HL-60/S4 (cell line): Measurements from ENCODE around the gene PJA1.

Experiments
- in situ Hi-C: fragments of 300-500 bp; cut with MboI; formaldehyde crosslinking; loops from 2 replicates; pipeline ENCODE4 v1.14.3; 2022; ENCODE audit warnings: low sequenced_read_pairs

PJA1 gene

GRCh38 chrX:69144838-69145680, 20.2 kb downstream of the PJA1 start:
- in situ Hi-C loops = no loop called here

DNA sequence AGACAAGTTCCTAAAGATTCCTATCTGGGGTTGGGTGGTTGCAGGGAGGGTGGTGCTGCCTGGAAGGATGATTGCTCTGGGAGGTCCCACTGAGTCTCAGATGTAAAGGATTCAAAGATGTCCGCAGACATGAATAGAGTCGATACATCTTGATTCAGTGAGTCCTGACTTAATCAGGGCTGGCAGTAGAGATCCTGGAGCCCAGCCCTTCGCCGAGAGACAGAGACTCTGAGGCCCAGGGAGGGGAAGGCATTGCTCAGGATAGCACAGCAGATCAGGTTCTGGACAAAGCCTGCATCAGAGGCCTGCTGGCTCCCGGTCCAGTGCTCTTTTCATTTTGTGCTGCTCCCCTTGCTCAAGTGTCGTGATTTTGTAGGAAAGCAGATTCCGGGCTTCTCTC, 21.7 kb downstream of the PJA1 start:
- in situ Hi-C loops = no loop called here

DNA sequence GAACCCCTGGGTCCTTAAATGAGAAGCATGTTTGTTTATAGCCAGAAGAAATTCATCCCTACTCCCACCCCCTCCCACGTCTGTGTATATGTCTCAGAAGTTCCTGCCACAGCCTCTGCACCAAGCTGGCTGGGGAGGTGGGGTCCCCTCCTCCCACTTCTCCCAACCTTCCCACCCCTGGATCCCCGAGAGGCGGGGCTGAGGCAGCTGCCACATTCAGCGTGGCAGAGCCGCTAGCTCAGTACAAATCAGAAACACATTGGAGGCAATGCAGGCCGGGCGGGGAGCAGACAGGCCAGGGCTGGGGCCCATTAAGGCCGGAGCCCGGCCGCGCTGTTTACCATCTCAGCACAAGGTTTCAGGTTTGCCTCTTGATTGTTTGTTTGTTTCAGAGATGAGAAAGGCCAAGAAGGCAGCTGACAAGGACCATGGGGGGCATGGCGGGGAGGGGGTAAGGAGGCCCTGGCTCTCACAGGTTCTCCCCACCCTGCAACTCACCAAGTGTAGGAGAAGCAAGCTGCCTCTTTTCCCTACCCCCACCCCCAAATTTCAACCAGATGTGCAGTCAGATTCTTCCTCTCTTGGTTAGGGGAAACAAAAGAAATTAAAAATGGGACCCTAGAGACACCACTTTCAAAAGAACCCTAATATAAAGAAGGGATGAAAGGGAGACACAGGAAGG, 22.3 kb downstream of the PJA1 start:
- in situ Hi-C loops = no loop called here

GRCh38 chrX:69140837-69141236, 24.4 kb downstream of the PJA1 start:
- in situ Hi-C loops = no loop called here

DNA sequence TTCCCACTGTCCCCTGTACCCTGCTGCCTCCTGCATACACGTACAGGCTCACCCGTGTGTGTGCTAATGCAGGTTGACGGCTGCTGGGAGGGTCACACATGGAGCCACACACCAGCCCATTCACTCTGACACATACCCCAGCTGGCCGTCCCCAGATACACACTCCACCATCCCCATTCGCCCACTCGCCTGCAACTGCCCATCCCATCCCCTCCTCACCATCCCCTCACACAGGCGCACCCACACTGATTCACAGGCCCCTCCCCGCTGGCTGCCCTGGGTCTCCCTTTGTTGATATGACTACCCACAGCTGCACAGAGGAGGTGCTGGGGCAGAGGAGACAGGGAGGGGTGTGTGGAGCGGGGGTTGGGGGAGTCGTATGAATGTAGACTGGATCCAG, 25.7 kb downstream of the PJA1 start:
- in situ Hi-C loops = no loop called here

DNA sequence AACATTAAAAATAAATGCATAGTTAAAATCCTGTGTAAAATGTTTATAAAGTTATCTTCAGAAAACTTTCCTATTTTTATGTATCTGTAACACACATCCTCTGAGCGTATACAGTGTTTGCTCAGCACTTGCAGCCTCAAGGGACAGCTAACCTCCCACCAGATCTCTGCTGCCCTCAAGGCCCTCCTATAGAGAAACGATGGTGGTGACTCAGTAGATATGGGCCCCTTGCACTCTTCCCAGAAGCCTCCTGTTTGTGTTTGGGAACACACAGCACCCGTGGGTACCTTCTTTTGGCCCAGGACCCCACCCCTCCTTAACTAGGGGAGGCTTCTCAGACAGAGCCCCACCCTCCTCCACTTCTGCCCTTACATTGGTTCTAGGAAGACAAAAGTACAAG, 26.7 kb downstream of the PJA1 start:
- in situ Hi-C loops = no loop called here

DNA sequence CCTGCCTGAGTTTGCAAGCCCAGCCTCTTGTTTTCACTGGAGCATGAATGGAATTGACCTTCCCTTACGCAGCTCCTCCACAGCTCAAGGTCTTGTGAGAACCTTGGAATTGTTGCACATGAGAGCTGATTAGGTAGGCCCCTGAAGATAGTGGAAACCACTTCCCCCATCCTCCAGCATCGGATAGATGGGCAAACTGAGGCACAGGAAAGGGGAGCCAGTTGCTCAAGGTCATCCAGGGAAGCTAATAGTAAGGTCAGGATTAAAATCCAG, 27.2 kb downstream of the PJA1 start:
- in situ Hi-C loops = no loop called here

GRCh38 chrX:69137371-69138117, 27.7 kb downstream of the PJA1 start:
- in situ Hi-C loops = no loop called here

DNA sequence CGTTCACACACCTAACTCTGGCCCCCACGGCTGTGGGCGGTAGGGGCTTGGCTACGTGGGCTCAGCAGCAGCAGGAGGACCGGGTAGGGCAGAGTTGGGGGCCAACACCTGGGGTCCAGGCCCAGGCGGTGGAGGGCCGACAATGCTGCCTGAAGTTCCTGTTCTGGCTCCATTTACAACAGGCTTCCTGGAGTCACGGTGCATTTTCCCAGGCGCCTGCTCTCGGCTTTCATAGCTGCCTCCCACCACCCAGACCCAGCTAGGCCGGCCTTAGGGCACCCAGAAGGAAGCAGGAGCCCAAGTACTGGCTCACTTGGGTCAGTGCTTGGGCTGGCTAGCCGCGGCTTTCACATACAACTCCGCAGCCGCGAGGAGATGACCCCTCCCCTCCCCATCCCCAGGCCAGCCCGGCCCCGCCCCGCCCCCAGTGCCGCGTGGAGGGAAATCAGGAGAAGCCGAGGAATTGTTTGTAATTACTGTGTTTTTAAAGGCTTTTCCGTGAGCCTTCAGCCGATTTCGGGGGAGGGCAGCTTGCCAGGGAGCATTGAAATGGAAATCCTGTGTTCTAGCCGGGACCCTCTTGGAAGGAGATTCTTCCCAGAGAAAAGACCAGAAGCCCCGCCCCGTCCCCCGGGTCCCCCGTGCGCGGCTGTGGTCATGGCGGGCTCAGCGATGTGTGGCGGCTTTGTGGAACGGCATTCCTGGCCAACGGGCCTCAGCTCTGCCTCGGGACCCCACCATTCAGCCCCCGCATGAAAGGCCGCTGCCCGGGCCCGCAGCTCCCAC, 28.5 kb downstream of the PJA1 start:
- in situ Hi-C loops = no loop called here

DNA sequence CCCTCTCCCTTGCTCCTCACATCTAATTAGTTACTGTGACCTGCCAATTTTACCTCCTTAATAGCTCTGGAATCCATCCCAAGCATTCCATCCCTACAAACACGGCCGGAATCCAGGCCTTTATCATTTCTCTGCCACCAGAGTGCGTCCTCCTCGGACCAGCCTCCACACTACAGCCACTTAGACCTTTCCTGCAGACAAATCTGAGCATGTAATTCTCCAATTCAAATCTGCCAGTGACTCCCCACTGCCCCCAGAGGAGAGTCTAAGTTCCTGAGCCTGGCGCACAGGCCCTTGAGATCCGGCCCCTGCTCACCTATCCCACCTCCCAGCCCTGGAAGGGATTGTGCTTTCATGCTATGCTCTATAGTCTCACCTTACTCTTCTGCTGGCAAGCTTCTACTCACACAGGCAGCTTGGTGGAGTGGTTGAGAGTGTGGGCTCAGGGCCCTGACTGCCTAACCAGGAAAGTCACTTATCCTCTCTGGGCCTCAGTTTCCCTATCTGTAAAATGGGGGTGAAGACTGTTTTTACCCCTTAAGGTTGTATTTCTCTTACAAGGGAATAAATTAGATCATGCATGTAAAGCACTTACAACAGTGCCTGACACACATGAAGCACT, 31.2 kb downstream of the PJA1 start:
- in situ Hi-C loops = no loop called here

DNA sequence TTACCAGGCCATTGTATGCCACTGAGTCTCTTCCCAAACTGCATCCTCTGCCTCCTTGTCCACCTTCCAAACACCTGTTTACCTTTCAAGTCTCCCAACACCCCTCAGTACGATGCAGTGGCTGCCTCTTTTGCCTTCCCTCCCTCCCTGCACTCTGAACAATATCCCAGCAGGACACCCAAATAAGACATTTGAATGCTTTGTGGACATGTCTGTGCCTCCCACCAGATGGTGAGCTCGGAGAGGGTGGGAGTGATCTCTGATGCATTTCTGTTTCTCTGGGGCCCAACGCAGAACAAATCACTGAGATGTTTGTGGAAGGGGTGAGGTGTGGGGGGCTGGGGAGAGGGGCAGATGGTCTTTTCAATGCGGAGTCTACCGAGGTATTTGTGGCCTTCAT, 33.4 kb downstream of the PJA1 start:
- in situ Hi-C loops = no loop called here

DNA sequence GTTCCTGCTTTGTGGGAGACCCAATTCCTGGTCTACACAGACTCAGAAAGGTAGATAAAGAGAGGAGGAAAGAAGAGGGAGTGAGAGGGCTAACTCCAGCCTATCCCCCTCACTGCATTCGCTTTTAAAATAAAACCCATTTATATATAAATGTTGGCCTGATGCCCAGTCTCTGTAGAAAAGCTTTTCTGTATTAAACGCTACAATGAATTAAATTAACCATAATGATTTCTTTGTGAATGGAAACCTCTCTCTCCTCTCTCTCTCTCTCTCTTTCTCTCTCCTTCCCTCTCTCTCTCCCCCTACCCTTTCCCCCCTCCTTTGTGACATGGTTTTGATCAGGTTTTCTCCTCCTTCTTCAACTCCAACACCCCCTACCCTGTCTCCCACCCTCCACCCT, 34.8 kb downstream of the PJA1 start:
- in situ Hi-C loops = no loop called here

GRCh38 chrX:69128588-69128987, 36.7 kb downstream of the PJA1 start:
- in situ Hi-C loops = no loop called here

- in situ Hi-C loops = no loop called here
These were observed 37.8 kb downstream of the PJA1 start for GRCh38 chrX:69127466-69127865.

- in situ Hi-C loops = no loop called here
These were observed 38.6 kb downstream of the PJA1 start for GRCh38 chrX:69126642-69127041.

GRCh38 chrX:69125094-69125493, 40.2 kb downstream of the PJA1 start:
- in situ Hi-C loops = no loop called here

GRCh38 chrX:69124108-69124507, 41.1 kb downstream of the PJA1 start:
- in situ Hi-C loops = no loop called here

DNA sequence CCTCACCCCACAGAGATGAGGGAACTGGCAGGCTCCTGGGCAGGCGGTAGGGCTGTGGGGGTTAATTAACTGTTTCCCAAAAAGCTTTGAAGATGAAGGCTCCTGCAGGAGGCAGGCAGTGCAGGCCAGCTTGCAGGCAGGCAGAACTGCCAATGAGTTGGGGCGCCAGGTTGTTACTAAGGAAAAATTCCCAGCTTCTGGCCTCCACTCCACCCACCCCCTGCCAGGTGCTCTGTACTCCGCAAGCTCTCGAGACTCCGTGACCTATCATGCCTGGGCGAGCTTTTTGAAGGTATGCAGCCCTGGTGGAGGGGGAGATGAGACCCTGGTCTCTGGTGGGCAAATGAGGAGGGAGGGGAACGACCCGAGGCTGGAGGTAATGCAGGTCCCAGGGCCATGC, 41.8 kb downstream of the PJA1 start:
- in situ Hi-C loops = no loop called here

DNA sequence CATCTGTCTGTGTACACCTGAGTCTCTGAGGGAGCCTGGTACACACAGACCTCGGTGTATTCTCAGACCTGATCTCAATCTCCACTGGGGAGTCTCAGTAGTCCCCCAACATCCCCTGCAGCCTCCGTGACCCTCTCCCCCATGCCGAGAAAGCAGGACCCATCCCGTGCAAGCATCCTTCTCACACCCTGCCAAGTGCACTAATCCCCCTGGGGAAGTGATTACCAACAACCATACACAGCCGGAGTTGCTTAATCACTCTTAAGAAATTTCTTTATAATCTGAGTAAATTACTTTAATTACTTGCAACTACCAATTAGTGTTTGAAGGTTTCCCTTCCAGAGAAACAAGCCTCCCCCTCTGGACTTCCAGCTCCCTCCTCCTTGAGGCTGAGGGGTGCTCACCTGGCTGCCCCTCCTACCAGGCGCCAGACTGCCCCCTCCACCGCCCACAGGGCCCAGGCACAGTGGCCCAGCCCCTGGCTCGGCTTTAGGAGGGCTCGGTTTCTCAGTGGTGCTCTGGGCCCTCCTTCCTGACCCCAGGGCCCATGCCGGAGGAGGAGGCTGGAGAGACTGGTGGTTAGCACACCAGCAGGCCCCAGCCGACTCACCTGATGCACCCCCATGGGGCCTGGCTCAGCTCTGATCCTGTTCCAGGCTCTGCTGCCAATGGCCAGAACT, 43.8 kb downstream of the PJA1 start:
- in situ Hi-C loops = no loop called here

- in situ Hi-C loops = no loop called here
These were observed 44.8 kb downstream of the PJA1 start for GRCh38 chrX:69120476-69120875.
